Measurements from ENCODE around the gene CLASRP.
"Not testable (repeated sequence)": the region's sequence is repeated elsewhere in the genome, so short reads cannot be mapped to it uniquely, and the experiment has no call there.

CLASRP gene

DNA sequence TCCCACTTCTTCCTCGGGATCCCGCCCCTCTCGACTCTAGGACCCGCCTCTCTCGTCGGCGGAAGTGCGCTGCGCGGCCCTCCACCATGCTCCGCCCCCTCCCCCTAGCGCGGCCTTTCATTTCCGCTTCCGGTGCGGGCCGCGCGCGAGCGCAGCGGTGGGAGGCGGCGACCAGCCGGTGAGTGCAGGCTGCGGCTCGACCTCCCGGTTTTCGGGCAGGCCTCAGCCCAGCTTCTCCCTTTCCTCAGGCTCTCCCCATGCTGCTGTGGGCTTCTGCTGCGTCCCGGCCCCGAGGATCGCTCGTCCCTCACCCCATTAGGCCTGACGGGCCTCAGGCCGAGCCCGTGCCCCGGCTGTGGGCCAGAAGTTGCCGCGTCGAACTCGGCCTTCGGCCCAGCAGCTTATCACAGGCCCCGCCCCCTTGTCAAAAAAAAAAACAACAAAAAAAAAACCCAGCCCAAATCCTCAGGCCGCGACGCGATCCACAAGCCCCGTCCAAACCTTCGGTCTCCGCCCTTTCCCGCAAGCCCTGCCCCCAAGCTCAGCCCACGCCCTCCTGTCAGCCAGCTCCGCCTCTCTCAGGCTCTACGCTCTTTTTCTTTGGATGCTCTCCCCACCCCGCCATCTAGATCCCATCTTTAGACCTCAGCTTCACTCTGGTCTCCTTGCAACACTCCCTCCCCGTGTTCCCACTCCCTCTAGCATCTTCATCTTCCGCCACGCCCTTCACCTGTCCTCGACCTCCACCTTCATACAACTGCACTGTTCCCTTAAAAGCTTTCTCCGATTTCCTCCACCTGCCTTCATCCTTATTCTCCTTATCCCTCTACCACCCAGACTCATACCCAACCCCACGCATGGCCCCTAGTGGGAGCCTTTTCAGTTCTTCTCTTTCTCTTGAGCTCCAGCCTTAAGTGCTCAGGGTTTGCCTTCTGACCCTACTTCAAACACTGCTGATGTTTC, at the start of gene CLASRP:
CLASRP (plus strand) TSS at position 115 of the 963 bp plus-strand sequence. CDS start 1,168 bp downstream, outside the sequence.
- peak; percentile 87 to 96 for DNase-seq

DNA sequence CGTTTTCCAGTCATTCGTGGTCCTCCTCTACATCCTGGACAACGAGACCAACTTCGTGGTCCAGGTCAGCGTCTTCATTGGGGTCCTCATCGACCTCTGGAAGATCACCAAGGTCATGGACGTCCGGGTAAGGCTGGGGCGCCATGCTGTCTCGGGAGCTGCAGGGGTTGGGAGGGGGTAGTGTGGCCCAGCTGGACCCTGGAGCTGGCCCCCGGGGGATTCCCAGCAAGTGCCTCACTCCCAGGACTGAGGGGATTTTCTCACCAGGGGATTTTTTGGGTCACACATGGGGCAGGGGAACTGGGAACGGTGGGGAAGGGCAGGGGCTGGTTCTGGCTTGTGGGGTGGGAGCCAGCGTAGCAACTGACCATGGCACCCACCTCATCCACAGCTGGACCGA, 48.4 kb upstream of the CLASRP start:
- no peak for DNase-seq

- no peak for DNase-seq
These were observed 47.9 kb upstream of the CLASRP start for GRCh38 chr19:44990966-44991365.

DNA sequence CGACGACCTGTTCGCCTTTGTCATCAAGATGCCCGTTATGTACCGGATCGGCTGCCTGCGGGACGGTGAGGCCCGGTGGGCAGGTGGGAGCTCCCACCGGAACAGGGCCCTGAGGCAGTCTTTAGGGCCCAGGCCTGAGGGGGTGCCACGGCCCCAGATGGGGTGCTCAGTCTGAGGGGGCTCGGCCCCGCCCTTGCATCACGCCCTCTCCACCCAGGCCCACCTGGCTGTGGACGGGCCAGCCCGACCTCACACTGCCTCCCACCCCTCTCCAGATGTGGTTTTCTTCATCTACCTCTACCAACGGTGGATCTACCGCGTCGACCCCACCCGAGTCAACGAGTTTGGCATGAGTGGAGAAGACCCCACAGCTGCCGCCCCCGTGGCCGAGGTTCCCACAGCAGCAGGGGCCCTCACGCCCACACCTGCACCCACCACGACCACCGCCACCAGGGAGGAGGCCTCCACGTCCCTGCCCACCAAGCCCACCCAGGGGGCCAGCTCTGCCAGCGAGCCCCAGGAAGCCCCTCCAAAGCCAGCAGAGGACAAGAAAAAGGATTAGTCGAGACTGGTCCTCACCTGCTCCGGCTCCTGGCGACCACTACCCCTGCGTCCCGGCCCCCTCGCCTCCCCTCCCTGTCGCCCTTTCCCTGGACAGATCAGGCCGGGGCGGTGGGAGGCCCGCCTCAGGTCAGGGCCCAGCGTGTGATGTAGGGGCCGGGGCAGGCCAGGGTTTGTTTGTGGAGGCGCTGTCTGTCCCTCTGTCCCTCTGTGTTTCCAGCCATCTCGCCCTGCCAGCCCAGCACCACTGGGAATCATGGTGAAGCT, 46.3 kb upstream of the CLASRP start:
- no peak for DNase-seq

GRCh38 chr19:44993526-44993925, 45.3 kb upstream of the CLASRP start:
- no peak for DNase-seq

DNA sequence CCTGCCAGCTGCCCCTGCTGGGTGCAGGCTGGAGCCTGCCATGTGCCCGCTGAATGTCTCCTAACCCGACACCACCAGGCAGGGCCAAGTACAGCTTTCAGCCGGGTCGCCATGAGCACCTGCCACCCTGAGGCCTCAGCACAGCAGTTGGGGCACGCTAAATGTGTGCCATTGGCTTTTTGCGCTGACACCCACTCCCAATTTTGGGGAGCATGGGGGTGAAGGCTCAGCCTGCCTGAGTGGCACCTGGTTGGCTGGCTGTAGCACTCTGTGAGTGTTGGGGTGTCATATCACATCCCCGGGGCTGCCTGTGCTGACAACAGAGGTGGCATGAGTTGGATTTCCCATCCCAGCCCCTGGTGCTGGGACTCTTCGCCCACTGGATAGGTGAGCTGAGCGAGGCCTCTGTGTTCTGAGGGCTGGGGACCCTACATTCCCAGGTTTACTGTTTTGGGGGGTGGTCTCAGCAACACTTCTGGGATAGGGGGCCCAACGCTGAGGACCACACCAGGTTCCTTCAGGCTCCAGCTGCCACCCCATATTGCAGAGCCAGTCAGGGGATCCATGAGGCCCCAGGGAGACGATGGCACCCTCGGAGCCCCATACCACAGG, 44.8 kb upstream of the CLASRP start:
- DNase-seq = no peak

- no peak for DNase-seq
These were observed 40.8 kb upstream of the CLASRP start for GRCh38 chr19:44998025-44998424.

- DNase-seq = not testable (repeated sequence)
These were observed 39.5 kb upstream of the CLASRP start for GRCh38 chr19:44999131-44999925.

- not testable (repeated sequence) for DNase-seq
These were observed 38.2 kb upstream of the CLASRP start for GRCh38 chr19:45000665-45001064.

DNA sequence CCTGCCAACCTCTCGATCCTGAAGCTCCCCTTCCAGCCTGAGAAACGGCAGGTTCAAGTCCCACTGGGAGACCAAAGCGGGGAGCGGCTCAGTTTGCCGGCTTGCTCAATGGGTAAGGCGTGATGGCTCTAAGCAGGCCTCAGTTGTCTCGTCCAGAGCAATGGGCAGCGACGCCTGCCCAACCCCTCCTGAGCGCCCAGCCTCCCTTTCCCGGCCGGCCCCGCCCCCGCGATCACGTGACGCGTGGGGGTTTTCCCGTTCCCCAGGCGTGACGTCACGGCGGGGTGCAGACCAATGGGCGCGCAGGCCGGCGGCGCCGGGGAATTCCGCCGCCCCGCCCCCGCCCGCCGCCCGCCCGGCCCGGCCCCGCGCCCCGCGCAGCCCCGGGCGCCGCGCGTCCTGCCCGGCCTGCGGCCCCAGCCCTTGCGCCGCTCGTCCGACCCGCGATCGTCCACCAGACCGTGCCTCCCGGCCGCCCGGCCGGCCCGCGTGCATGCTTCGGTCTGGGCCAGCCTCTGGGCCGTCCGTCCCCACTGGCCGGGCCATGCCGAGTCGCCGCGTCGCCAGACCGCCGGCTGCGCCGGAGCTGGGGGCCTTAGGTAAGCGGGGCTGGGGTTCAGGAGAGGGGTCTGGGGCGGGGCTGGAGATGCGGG, 37.6 kb upstream of the CLASRP start, which contains the start of gene RELB:
RELB (plus strand) TSS at position 378 of the 653 bp plus-strand sequence; CDS start at position 494, 116 bp downstream.
- DNase-seq = peak; percentile 90 to 99

- no peak for DNase-seq
These were observed 35.4 kb upstream of the CLASRP start for GRCh38 chr19:45003485-45003884.

DNA sequence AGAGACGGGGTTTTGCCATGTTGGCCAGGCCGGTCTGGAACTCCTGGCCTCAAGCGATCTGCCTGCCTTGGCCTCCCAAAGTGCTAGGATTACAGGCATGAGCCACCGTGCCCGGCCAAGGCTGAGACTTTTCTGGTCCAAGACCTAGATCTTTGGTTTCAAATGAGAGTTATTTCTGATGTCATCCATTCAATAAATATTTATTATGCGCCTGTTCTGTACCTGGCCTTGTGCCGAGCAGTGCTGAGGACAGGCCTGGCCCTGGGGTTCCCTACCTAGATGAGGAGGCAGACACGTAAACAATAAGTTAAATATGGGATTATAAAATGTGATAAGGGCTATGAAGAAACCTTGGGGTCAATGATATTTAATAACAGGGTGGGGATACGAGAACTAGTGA, 33.1 kb upstream of the CLASRP start:
- no peak for DNase-seq

GRCh38 chr19:45008552-45008951, 30.3 kb upstream of the CLASRP start:
- no peak for DNase-seq

DNA sequence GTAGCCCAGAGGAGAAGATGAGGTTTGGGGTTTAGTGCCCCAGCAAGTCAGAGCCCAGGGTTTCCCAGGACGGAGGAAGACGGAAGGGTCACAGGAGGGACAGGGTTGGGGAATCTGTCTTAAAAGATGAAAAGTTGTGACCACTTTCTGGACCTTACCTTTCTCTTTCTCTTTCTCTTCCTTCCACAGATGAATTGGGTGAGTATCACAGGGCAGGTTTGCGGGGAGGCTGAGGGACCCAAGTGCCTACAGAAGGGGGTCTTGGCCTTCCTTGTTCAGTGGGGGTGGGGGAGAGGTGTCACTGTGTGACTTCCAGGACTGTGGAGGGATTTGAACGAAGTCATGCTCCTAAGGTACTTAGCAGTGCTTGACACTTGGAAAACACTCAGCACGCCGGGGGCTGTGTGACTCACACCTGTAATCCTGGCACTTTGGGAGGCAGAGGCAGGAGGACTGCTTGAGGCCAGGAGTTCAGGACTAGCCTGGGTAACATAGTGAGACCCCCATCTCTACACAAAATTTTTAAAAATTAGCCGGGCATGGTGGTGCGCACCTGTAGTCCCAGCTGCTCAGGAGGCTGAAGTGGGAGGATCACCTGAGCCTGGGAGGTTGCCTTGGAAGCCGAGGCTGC, 29.1 kb upstream of the CLASRP start:
- no peak for DNase-seq

GRCh38 chr19:45010306-45010705, 28.5 kb upstream of the CLASRP start:
- DNase-seq = no peak

- no peak for DNase-seq
These were observed 26.9 kb upstream of the CLASRP start for GRCh38 chr19:45011959-45012358.

DNA sequence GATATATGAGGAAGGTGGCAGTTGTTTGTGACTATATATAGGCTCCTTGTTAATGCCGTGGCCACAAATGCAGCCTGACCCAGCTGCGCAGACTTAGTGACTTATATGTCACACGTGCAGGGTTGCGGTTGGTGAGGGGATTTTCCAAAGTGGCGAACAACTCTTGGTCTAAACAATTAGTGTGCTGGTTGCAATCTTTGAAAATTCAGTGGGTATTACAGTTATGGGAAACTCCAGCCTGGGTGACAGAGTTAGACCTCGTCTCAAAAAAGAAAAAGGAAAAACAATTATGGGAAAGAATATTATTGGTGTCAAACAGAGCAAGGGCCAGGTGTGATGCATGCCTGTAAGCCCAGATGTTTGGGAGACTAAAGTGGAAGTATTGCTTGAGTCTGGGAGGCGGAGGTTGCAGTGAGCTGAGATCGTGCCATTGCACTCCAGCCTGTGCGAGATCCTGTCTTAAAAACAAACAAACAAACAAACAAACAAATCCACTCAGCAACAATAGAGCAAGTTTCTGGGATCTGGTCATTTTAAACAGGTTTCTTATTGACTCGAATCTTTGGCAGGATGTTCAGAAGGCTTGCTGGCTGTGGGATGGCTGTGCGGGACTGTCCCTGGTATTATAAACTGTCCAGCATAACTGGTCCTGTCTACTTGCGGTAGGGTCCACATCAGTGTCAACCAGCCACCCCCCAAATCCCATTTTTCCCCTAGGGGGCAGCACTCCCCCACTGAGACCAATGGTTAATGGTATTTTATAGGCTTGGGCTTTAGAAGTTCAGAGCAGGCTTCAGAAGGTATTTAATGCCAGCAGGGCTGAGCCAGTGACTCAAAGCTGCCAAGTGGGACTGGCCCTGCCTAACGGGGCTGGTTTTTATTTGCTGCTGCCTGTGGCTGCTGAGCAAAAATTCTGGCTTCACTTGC, 22.2 kb upstream of the CLASRP start:
- peak; percentile 86 to 89 for DNase-seq

DNA sequence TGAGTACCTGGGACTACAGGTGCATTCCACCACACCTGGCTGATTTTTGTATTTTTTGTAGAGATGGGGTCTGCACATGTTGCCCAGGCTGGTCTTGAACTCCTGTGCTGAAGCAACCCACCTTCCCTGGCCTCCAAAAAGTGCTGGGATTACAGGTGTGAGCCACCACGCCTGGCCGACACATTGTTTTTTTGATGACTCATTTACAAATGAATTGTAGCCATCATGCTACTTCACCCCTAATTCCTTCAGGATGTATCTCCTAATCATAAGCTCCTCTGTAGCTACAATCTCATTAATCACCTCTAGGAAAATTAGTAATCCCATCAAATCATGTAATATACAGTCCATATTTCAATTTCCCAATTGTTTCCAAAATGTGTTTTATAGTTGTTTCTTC, 19.7 kb upstream of the CLASRP start:
- DNase-seq = no peak

GRCh38 chr19:45020071-45020470, 18.8 kb upstream of the CLASRP start:
- peak; percentile 28 to 31 for DNase-seq

- DNase-seq = no peak
These were observed 16.9 kb upstream of the CLASRP start for GRCh38 chr19:45021971-45022370.

All from inflammatory macrophage treated with lipopolysaccharide for 1 hour (primary cell).